Germinal center (tissue), 1 donor: ENCODE measurements around the gene CD300E.
"Not testable (repeated sequence)": the region's sequence is repeated elsewhere in the genome, so short reads cannot be mapped to it uniquely, and the experiment has no call there.

Experiments used
- DNase-seq: peaks from one replicate; pipeline ENCODE4 v3.0.0; 2012; ENCODE audit warnings: mixed read lengths, low spot score

The CD300E gene

DNA sequence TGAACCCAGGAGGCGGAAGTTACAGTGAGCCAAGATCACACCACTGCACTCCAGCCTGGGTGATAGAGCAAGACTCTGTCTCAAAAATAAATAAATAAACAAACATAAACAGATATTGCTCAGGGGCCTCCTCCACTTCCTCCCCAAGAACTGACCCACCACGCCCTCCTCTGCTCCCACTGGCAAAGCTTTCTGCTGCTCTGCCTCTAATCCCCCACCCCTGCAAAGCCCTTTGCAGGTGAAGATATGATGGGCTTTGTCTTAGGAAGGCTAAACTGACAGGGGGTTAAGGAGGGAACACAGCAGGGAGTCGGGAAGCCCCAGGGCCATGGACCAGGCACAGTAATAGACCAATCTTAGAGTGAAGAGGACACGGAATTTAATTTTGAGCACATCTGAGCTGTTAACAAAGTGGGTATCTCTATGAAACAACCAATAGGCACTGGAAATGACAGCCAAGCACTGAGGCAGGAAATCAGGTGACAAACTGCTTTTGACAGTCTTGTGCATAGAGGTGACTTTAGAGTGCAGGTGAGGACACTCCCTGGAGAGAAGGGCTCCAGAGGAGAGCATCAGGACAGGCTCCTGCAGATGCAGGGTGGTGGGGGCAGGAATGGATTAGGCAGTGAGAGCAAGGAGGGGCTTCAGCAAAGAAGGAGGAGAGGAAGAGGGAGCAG, 25.1 kb downstream of the CD300E start:
- no peak for DNase-seq

- no peak for DNase-seq
Observed at GRCh38 chr17:74597069-74597790, 26.3 kb downstream of the CD300E start.

GRCh38 chr17:74595037-74595750, 28.3 kb downstream of the CD300E start:
- no peak for DNase-seq

DNA sequence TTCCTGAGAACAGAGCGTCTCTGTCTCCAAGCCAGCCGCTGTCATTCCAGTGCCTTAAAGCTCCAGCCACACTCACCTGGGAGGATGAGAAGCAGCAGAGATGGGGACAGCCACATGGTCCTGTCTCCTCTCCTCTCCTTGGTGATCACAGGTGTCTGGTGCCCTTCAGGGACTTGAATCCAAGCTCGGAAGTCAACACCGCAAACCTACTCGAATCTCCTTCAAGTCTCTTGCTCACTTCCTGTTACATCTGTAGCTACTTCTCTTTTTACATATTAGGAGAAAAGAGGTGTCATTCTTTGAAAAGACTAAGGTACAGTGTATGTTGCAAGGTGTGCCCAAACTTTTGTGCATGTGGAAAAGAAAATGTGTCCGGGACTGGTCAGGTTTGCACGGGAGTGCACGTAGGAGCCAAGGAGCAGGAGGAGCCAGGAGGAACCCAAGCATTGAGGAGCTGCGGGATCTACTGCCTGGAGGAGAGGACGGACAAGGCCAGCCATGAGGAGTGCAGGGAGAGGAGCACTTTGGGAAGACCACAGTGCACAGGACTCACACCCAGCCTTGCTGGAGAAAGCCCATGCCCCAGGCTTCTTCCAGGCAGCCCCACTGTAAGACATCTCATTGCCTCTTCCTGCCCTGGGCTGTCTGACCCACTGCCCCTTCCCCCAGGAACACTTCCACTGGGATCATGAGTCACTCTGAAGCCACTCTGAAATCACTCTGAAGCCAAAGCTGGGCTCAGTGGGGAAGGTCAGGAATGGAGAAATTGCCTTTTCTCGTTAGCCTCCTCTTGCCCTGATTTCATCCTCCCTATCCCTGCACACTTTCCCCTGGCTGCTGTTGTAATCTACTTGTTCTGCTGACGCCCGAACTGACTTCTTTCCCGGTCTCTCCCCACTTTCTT, 31.2 kb downstream of the CD300E start, which contains the start of gene CD300LD:
CD300LD (minus strand) TSS at position 197 of the 904 bp plus-strand sequence; CDS start at position 116, 81 bp downstream.
- no peak for DNase-seq

- DNase-seq: no peak
Observed at GRCh38 chr17:74591503-74591902, 32.0 kb downstream of the CD300E start.

DNA sequence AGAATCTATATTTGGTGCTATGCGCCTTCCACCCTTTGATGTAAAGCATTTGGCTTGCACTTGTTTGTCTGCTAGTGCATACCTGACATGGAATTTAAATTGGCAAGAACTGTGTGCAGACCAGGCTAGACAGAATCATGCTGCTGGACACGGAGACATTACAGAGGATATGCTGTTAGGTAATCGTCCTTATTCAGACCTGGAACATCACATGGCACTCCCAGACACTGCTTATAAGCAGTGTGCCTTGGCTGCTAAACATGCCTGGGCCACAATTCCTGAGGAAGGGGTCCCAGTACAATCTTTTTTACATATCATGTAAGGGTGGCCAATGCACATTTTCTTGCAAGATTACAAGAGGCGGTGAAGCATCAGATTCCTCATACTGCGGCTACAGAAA, 37.8 kb downstream of the CD300E start:
- DNase-seq: no peak

DNA sequence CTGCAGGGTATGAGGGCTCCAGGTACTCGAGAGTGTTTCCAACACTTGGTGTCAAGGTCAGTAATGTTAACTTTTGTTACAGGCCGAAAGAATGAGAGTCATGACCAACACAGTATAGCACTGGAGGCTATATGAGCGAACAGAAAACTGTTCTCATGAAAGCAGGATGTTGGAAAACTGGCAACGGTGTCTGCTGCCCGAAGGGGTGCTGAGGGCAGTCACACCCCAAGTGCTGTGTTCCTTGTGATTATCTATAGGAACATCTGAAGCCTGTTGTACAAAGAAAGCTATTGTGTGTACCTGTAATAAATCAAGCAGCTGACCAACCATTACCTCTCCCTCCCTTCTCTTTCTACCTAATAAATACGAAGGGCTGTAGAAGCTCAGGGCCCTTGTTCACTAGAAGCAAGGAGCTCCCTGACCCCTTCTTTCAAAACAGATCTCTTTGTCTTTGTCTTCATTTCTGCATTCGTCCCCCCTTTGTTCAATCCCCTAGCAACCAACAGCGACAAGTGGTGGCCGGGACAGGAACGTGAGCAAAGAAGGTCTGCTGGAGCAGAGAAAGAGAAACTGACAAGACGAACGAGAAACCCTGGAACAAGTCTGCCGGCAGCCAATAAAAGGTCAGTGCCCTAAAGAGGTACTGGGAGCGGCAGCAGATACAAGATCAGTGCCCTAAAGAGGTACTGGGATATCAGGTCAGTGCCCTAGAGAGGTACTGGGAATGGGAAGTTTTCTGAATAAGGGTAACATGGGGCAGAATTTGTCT, 39.1 kb downstream of the CD300E start:
- DNase-seq: no peak

- DNase-seq: no peak
Observed at GRCh38 chr17:74582633-74583032, 40.9 kb downstream of the CD300E start.

- no peak for DNase-seq
Observed at GRCh38 chr17:74579900-74580299, 43.6 kb downstream of the CD300E start.

DNA sequence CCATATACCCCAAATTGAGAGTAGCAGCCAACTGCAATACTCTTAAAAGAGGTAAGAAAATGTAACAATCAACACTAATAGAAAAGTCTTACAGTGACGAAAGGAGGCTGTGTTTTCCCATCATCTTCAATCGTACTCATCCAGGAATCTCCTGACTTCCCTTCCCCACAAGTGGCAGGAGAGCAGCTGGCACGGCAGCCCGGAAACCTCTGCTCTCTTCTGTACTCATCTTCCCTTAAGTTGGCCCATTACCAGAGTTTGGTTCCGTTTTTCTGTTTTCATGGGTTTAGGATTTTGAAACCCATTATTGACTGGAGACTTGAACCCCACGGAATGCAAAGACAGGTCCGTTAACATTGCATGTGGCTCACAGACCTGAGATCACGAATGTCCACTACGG, 44.6 kb downstream of the CD300E start:
- no peak for DNase-seq

DNA sequence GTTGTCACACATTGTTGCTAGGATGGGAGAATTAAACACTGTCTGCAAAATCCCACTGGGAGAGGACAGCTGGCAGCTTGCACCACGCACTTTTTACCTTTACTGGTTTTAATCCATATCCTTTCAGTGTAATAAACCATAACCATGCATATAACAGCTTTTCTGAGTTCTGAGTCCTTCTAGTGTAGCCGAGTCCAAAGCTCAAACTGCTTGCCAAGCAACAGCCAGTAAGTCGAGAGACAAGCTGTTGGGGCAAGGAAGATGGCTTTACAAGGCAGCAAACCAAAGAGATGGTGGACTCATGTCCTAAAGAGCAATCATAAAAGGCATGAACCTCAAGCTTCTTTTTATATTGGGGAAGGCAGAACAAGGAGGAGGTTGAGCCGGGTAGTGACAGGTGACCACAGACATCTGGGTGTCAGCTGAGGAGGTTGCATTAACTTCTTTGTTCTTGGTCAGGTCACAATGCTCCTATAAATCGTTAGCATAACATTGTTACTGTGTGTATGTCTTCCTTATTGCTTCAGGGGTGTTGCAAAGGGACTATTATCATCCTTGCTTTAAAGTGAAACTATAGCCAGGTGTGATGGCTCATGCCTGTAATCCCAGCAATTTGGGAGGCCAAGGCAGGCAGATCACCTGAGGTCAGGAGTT, 48.9 kb downstream of the CD300E start:
- DNase-seq: no peak

- not testable (repeated sequence) for DNase-seq
Observed at GRCh38 chr17:74573635-74574034, 49.9 kb downstream of the CD300E start.

DNA sequence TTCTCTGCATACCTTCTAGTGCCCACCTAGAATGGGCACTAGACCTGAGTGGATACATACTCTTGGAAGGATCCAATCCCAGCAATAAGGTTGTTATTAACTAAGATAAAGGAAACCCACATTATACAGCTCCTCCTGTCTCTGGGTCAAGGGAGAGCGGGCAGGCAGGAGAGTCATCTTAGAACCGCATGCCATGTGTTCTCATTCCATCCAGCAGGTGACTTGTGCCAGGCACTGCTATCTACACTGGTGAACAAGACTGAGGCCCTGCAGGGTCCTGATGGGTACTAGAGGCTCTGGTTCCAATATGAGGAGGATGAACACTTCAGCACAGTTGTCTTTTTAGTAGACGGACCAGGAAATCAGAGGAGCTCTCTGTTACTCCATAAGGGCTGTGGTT, 50.4 kb downstream of the CD300E start:
- no peak for DNase-seq

DNA sequence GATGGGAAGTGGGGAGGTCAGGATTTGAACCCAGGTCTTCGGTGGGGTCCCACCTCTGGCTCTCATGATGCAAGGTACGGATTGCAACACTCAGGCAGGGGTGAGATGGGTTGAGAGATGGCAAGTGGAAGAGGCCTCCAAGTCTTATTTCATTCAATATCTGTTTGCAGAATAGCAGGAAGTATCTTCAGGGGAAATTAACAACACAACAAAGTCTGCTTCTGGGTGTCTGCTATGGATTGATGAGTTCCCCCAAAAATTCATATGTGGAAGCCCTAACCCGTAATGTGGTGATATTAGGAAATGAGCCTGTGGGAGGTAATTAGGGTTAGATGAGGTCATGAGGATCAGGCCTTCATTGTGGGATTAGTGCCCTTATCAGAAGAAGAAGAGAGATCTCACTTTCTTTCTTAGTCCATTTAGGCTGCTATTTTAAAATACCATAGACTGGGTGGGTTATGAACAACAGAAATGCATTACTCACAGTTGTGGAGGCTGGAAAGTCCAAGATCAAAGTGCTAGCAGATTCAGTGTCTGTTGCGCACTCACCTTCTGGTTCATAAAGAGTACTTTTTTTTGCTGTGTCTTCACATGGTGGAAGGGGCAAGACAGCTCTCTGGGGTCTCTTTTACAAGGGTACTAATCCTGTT, 51.8 kb downstream of the CD300E start:
- no peak for DNase-seq

DNA sequence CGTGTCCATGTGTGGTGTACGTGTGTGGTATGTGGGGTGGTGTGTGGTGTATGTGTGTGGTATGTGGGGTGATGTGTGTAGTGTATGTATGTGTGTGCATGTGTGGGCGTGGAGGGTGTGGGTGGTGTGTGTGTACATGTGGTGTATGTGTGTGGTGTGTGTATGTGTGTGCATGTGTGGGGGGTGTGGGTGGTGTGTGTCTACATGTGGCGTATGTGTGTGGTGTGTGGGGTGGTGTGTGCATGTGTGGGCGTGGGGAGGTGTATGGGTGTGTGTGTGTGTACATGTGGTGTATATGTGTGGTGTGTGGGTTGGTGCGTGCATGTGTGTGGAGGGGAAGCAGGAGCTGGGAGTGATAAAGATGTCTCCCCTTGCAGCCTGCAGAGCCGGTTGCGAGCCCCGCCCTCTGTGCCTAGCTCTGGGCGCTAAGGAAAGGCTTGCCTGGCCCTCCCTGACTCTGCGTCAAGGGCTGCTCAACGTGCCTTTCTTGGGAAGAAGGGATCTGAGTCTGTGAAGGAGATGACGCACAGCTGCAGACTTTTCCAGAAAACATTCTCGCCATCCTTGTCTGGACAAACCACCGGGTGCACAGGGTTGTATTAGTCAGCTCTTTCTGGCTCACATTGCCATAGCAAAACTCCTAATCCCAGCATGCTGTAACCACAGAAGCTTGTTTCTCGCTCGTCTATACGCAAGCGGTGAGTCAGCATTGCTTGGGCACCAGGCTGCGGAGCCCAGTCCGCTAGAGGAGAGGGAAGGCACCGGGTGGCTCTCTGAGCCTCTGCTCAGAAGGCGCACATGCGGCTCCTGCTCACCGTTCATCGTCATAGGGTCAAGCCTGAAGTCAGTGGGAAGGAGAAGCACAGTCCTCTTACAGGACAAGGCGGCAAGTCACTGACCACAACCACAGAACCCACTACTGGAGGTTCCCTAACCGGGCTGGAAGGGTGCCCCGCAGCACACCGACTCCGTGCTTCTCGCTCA, 54.2 kb downstream of the CD300E start:
- no peak for DNase-seq

GRCh38 chr17:74568106-74568873, 55.2 kb downstream of the CD300E start:
- no peak for DNase-seq

GRCh38 chr17:74567397-74567796, 56.1 kb downstream of the CD300E start, which contains the start of gene CD300H:
CD300H (minus strand) TSS chr17:74567509.
- DNase-seq: no peak
